Measurements from ENCODE around the gene LEF1.

DNA sequence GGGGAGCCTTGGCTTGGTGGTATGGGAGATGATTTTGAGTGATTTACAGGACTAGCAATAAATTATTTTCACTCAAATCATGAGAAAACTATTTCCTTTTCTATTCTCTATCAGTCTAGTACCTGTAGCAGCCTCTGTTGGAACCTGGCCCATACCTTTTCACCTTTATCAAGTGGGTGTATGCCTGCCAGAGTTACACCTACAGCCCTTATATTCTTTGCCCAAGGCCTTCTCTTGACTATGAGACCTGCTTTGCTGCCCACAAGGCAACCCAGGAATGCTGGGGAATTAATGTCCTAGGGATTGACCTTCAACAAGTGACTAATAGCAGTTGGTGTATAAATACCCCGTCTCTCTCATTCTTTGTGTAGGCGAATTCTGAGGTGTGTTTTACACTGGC lies 20.0 kb upstream of the LEF1 start:
- TF ChIP-seq, protein P1, sequence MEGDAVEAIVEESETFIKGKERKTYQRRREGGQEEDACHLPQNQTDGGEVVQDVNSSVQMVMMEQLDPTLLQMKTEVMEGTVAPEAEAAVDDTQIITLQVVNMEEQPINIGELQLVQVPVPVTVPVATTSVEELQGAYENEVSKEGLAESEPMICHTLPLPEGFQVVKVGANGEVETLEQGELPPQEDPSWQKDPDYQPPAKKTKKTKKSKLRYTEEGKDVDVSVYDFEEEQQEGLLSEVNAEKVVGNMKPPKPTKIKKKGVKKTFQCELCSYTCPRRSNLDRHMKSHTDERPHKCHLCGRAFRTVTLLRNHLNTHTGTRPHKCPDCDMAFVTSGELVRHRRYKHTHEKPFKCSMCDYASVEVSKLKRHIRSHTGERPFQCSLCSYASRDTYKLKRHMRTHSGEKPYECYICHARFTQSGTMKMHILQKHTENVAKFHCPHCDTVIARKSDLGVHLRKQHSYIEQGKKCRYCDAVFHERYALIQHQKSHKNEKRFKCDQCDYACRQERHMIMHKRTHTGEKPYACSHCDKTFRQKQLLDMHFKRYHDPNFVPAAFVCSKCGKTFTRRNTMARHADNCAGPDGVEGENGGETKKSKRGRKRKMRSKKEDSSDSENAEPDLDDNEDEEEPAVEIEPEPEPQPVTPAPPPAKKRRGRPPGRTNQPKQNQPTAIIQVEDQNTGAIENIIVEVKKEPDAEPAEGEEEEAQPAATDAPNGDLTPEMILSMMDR (IDR thresholded peaks at IDR 0.05) = no peak
- TF ChIP-seq, protein P2, sequence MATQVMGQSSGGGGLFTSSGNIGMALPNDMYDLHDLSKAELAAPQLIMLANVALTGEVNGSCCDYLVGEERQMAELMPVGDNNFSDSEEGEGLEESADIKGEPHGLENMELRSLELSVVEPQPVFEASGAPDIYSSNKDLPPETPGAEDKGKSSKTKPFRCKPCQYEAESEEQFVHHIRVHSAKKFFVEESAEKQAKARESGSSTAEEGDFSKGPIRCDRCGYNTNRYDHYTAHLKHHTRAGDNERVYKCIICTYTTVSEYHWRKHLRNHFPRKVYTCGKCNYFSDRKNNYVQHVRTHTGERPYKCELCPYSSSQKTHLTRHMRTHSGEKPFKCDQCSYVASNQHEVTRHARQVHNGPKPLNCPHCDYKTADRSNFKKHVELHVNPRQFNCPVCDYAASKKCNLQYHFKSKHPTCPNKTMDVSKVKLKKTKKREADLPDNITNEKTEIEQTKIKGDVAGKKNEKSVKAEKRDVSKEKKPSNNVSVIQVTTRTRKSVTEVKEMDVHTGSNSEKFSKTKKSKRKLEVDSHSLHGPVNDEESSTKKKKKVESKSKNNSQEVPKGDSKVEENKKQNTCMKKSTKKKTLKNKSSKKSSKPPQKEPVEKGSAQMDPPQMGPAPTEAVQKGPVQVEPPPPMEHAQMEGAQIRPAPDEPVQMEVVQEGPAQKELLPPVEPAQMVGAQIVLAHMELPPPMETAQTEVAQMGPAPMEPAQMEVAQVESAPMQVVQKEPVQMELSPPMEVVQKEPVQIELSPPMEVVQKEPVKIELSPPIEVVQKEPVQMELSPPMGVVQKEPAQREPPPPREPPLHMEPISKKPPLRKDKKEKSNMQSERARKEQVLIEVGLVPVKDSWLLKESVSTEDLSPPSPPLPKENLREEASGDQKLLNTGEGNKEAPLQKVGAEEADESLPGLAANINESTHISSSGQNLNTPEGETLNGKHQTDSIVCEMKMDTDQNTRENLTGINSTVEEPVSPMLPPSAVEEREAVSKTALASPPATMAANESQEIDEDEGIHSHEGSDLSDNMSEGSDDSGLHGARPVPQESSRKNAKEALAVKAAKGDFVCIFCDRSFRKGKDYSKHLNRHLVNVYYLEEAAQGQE (IDR thresholded peaks at IDR 0.05; ENCODE audit: insufficient read depth in 1 of 2, low read depth in 2 of 2, low read length in 1 of 2) = no peak
- TF ChIP-seq POLR2AphosphoS5 (IDR thresholded peaks at IDR 0.05; ENCODE audit: low read depth, low read length) = no peak
- TF ChIP-seq TCF7L2 (IDR thresholded peaks at IDR 0.05; ENCODE audit: low read depth, low read length) = no peak
